AG04450 (cell line): ENCODE results near the gene NCEH1. TPM values are rescaled to one million over a fixed set of nuclear protein-coding genes. Genes with fewer than 3 reads are reported as not detected.

Experiments
- CTCF ChIA-PET: fragments of 300-600, 350-600 bp; formaldehyde crosslinking; extraction: SDS; loops from one replicate; lab custom pipeline; 2022; ENCODE audit warnings: antibody characterized with exemption, inconsistent platforms; lab: Charles Lee
- POLR2A ChIA-PET: fragments of 350-600 bp; formaldehyde crosslinking; extraction: SDS; loops from one replicate; lab custom pipeline; 2021; ENCODE audit warnings: antibody characterized with exemption, inconsistent platforms; lab: Yijun Ruan, JAX
- DNase-seq: peaks from one replicate; pipeline ENCODE4 v3.0.0-alpha.2; 2011; ENCODE audit warnings: low read depth, low spot score
- H3K27ac ChIP-seq: one replicate; pipeline ENCODE4 v1.5.1; 2012; ENCODE audit warnings: low read depth, low read length, control low read depth
- H3K27me3 ChIP-seq: one replicate; pipeline ENCODE4 v1.6.0; 2012; ENCODE audit warnings: low read length; ENCODE audit not compliant: control insufficient read depth, insufficient read depth
- H3K4me3 ChIP-seq: 2 replicates; pipeline ENCODE4 v1.5.1; 2011; ENCODE audit warnings: mild to moderate bottlenecking, low read depth, low read length, control low read depth
- H3K9me3 ChIP-seq: 2 replicates; pipeline ENCODE4 v1.5.1; 2012; ENCODE audit warnings: low read length; ENCODE audit not compliant: control insufficient read depth, insufficient read depth
- CTCF ChIP-seq: IDR thresholded peaks from 2 replicates; pipeline ENCODE4 v1.5.1; 2011; ENCODE audit warnings: low read depth, low read length, control low read depth, inconsistent platforms
- polyA plus RNA-seq: library from polyadenylated mRNA; depleted of rRNA; stranded (reverse); fragments of >200 nt; gene quantifications from 2 replicates; pipeline ENCODE4 v1.2.3, GENCODE V29; 2011

Gene NCEH1
- polyA plus RNA-seq, 1 experiment, result 14.6 TPM

DNA sequence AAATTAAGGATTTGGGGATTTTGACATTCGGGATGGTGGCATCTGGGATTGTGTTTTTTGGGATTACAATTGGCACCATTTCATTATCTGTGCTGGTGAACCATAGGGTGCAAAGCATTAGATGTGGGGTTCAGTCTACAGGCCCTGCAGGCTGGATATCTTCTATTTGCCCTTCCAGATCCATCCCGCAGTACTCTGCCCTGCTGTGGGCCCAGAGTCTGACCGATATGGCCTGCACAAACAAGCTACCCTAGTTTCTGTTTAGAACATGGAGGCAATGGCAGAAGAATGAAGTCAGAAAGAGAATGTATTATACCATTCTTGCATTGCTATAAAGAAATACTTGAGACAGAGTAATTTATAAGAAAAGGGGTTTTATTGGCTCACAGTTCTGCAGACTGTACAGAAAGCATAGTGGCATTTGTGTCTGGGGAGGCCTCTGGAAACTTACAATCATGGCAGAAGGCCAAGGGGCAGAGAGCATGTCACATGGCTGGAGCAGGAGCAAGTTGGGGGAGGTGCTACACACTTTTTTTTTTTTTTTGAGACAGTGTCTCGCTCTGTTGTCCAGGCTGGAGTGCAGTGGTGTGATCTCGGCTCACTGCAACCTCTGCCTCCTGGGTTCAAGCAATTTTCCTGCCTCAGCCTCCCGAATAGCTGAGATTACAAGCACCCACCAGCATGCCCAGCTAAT is 93.7 kb downstream of the NCEH1 start:
- POLR2A ChIA-PET, result no interaction called here
- H3K4me3 ChIP-seq, result no peak overlapping the region
- CTCF ChIA-PET, result interaction anchor here (3.2 kb wide), 1 partner anchor 21 kb away, joined by 13 read pairs; no protein-coding TSS in a partner anchor
- H3K27ac ChIP-seq, result no peak overlapping the region
- no peak for TF ChIP-seq CTCF
- no peak for DNase-seq
- peaks cover 23% of the 10 kb centered on the region for H3K9me3 ChIP-seq
- H3K27me3 ChIP-seq, result no peaks in the 10 kb centered on the region

- peaks cover 28% of the 10 kb centered on the region for H3K9me3 ChIP-seq
- ChIA-PET POLR2A (no interaction called here), CTCF (interaction anchor here (0.6 kb wide), 1 partner anchor 8 kb away, joined by 6 read pairs; no protein-coding TSS in a partner anchor)
- H3K4me3 ChIP-seq, result no peak overlapping the region
- H3K27me3 ChIP-seq, result no peaks in the 10 kb centered on the region
- TF ChIP-seq CTCF, result no peak
- no peak for DNase-seq
- no peak overlapping the region for H3K27ac ChIP-seq
These were observed 94.8 kb downstream of the NCEH1 start for GRCh38 chr3:172616031-172616461.

- POLR2A ChIA-PET, result no interaction called here
- Histone ChIP-seq H3K27ac (no peak overlapping the region), H3K9me3 (peaks cover 28% of the 10 kb centered on the region), H3K27me3 (no peaks in the 10 kb centered on the region), H3K4me3 (no peak overlapping the region)
- CTCF ChIA-PET, result no interaction called here
- DNase-seq, result no peak
- TF ChIP-seq CTCF, result no peak
These were observed 95.6 kb downstream of the NCEH1 start for GRCh38 chr3:172615296-172615695.

DNA sequence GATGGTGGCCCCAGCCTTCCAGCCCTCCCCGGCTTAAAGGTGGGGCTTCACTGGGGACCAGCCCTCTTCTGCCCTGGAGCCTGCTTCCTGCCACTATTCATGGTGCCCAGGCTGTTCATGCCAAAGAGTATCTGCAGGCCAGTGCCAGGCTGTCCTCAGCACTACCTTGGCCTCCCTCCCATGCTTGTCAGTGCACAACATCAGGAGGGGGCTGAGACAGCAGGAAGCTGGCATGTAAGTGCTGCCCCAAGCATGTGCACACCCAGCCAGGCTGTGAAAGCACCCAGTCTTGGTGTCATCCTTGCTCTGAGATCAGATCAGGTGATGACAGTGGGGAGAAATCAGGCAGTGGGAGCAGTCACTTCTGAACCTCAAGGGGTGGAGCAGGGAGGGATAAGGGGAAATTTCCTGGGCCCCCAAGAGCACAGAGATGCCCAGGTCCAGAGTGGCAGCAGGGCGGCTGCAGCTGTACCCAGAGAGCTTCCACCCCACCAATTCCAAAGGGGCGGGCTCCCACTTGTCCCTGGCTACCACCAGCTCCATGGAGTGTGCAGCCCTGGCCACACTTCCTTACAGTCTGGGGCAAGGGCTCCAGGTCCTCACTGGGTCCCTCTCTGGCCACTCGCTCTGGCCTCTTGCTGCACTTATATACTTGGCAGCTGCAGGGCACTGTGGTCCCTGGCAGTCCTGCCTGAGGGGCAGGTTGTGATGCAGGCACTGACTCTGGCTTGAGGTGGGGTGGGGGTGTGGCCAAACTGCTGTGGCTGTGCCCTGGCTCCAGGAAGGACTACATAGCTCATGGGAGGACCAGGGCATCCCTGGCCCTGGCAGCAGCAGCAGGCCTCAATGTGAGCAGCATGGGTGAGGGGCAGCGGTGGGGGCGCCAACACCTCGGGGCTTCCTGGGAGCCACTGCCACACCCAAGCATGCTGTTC is 96.3 kb downstream of the NCEH1 start:
- DNase-seq, result no peak
- Histone ChIP-seq H3K9me3 (peaks cover 28% of the 10 kb centered on the region), H3K27ac (no peak overlapping the region), H3K4me3 (no peak overlapping the region), H3K27me3 (no peaks in the 10 kb centered on the region)
- ChIA-PET CTCF (interaction anchor here (2.3 kb wide), 1 partner anchor 8 kb away, joined by 18 read pairs; no protein-coding TSS in a partner anchor), POLR2A (no interaction called here)
- no peak for TF ChIP-seq CTCF

GRCh38 chr3:172613845-172614244 is 97.0 kb downstream of the NCEH1 start:
- TF ChIP-seq CTCF, result no peak
- Histone ChIP-seq H3K27ac (no peak overlapping the region), H3K4me3 (no peak overlapping the region), H3K27me3 (no peaks in the 10 kb centered on the region), H3K9me3 (peaks cover 28% of the 10 kb centered on the region)
- no peak for DNase-seq
- ChIA-PET CTCF (interaction anchor here (2.3 kb wide), 1 partner anchor 9 kb away, joined by 18 read pairs; no protein-coding TSS in a partner anchor), POLR2A (no interaction called here)
